ENCODE results near the gene ATP6V1B1. TPM values are rescaled to one million over a fixed set of nuclear protein-coding genes. Genes with fewer than 3 reads are reported as not detected.

Gene ATP6V1B1
- total RNA-seq, 1 donor from 2014 or later: not detected

DNA sequence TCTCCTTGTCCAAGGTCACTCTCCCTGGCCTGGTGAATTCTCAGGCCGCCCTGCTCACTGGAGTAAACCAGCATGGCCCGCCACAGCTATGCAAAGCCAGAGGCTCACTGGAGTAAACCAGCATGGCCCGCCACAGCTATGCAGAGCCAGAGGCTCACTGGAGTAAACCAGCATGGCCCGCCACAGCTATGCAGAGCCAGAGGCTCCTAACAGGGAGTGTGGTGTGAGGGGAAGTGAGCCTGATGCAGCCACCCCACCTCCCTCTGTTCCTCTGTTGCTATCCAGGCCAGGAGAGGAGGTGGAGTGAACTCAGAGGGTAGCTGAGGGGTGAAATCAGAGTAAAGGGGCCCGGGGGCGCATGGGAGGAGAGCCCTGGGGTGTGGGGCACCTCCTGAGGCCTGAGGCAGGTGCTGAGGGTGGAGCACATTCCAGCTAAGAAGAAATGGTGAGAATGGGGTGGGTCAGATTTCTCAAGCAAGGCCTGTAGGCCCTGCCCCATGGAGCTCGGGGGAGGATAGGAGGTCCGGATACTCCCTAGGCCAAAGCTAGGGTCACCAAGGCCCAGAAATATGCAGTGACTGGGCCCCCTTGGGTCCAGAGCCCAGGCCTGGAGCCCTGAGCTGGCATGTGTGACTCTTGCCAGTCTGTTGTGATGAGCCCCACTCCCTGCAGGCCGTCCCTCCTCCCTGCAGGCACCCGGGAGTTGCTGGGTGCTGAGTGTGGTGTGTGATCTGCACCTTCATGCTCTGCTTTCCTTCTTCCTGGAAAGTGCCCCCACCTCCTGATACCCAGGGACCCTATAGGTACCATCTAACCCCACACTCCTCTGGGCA lies 1.5 kb downstream of the ATP6V1B1 start:
- TF ChIP-seq, protein P1, sequence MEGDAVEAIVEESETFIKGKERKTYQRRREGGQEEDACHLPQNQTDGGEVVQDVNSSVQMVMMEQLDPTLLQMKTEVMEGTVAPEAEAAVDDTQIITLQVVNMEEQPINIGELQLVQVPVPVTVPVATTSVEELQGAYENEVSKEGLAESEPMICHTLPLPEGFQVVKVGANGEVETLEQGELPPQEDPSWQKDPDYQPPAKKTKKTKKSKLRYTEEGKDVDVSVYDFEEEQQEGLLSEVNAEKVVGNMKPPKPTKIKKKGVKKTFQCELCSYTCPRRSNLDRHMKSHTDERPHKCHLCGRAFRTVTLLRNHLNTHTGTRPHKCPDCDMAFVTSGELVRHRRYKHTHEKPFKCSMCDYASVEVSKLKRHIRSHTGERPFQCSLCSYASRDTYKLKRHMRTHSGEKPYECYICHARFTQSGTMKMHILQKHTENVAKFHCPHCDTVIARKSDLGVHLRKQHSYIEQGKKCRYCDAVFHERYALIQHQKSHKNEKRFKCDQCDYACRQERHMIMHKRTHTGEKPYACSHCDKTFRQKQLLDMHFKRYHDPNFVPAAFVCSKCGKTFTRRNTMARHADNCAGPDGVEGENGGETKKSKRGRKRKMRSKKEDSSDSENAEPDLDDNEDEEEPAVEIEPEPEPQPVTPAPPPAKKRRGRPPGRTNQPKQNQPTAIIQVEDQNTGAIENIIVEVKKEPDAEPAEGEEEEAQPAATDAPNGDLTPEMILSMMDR (IDR thresholded peaks at IDR 0.05; ENCODE audit: borderline replicate concordance): no peak
- intact Hi-C loops (cut with micrococcal nuclease): no loop called here

DNA sequence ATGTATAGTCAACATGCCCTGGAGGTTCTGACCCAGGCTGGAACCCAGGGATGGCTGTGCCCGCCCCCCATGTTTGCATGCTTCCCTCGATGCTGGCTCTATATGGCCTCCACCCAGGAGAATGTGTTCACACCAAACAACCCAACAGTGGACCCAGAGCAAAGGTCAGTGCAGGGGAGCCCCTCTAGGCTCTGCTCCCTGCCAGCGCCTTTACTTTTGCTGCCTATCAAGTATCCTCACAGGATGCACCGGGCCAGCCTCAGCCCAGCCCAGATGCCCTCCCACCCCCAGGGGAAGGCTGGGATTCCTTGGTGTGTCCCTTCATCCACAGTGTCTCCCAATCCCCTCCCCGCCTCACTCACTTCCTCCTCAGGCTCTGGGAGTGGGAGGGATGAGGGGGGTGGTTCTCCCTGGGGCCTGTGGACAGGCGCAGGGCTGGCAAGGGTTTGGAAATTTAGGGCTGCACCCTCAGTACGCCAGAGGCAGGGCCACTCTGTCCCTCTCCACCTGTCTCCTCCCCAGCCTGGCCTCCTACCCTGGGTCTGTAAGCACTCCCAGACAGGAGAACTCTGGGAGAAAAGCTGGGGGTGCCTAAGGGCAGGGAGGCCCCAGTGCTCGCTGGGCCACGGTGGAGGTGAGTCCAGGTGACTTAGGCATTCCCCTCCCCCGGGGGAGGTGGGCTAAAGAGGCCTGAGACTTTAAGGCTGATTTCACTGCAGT lies 2.3 kb downstream of the ATP6V1B1 start:
- Histone ChIP-seq H3K27me3 (ENCODE audit: low read depth) (peaks cover 52% of the 10 kb centered on the region), H3K4me3 (no peak overlapping the region), H3K4me1 (no peaks in the 10 kb centered on the region), H3K9me3 (replicated peaks) (no peaks in the 10 kb centered on the region), H3K36me3 (no peaks in the 10 kb centered on the region), H3K27ac (replicated peaks) (no peak overlapping the region)
- no peak for DNase-seq
- TF ChIP-seq, protein P1 (IDR thresholded peaks at IDR 0.05; ENCODE audit: borderline replicate concordance): no peak
- intact Hi-C loops (cut with micrococcal nuclease): no loop called here

More for the DNA sequence above, 1.5 kb downstream of the ATP6V1B1 start:
- H3K27me3 ChIP-seq (ENCODE audit: low read depth): peaks cover 60% of the 10 kb centered on the region
- H3K9me3 ChIP-seq (replicated peaks): no peaks in the 10 kb centered on the region
- no peak overlapping the region for H3K4me3 ChIP-seq
- H3K27ac ChIP-seq (replicated peaks): no peak overlapping the region
- no peak for DNase-seq
- no peaks in the 10 kb centered on the region for H3K4me1 ChIP-seq
- no peaks in the 10 kb centered on the region for H3K36me3 ChIP-seq

DNA sequence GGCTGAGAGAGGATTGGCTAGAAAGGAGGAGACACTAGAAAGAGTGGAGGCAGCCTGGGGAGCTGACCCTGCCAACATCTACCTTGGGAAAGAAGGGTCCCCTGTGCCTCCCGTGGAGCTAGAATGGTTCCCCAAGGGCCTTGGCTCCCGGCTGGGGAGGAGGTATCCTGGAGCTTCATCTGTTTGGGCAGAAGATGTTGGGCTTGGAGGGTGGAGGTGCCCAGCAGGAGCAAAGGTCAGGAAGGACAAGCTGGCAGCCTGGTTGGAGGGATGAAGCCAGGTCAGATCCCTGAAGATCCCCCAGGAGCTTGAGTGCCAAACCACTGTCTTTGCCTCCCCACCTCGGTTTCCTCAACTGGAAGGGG lies 2.9 kb downstream of the ATP6V1B1 start:
- peaks cover 52% of the 10 kb centered on the region for H3K27me3 ChIP-seq (ENCODE audit: low read depth)

DNA sequence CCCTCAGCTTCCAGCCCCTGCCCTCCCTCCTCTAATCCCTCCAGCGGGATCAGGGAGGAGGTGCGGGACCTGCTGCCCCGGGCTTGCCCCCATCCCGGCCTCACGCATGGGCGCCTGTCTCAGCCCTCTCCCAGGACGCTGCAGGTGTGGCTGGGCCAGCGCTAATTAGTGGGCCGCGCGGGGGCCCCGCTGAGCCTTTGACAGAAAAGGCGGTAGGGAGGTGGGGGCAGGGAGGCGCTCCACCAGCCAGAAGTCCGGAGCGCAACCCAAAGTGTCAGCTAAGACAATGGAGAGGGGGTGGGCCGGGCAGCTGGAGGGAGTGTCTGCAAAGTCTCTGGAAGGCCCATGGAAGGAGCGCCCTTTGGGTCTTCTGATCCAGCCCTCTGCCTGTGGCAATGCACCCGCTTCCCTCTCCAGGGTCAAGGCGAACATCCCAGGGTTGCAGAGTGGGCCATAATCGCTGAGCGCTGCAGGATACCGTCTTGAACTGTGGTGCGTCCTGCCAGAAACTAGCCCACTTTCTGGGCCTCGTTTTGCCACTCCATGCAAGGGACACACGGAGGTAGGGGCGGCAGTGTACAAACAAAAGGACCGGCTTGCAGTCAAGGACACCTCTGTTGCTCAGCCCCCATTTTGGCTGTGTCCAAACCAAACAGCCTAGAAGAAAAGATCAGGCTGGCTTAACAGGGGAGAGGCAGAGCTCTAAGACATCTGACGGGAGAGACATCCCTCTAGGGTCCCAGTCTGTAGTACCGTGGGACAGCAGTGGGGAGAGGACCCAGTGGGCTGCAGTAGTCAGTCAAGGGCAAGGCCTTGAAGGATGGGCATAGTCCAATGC lies 3.5 kb downstream of the ATP6V1B1 start:
- TF ChIP-seq, protein P1 (IDR thresholded peaks at IDR 0.05; ENCODE audit: borderline replicate concordance): no peak
- Histone ChIP-seq H3K9me3 (replicated peaks) (no peaks in the 10 kb centered on the region), H3K4me1 (no peaks in the 10 kb centered on the region), H3K27me3 (ENCODE audit: low read depth) (peaks cover 59% of the 10 kb centered on the region), H3K36me3 (no peaks in the 10 kb centered on the region), H3K27ac (replicated peaks) (no peak overlapping the region), H3K4me3 (no peak overlapping the region)
- DNase-seq: no peak
- intact Hi-C loops (cut with micrococcal nuclease): no loop called here

More for the DNA sequence above, 2.9 kb downstream of the ATP6V1B1 start:
- DNase-seq: no peak
- H3K36me3 ChIP-seq: no peaks in the 10 kb centered on the region
- intact Hi-C loops (cut with micrococcal nuclease): no loop called here
- TF ChIP-seq, protein P1 (IDR thresholded peaks at IDR 0.05; ENCODE audit: borderline replicate concordance): no peak
- H3K27ac ChIP-seq (replicated peaks): no peak overlapping the region
- H3K4me1 ChIP-seq: no peaks in the 10 kb centered on the region
- no peaks in the 10 kb centered on the region for H3K9me3 ChIP-seq (replicated peaks)
- no peak overlapping the region for H3K4me3 ChIP-seq

DNA sequence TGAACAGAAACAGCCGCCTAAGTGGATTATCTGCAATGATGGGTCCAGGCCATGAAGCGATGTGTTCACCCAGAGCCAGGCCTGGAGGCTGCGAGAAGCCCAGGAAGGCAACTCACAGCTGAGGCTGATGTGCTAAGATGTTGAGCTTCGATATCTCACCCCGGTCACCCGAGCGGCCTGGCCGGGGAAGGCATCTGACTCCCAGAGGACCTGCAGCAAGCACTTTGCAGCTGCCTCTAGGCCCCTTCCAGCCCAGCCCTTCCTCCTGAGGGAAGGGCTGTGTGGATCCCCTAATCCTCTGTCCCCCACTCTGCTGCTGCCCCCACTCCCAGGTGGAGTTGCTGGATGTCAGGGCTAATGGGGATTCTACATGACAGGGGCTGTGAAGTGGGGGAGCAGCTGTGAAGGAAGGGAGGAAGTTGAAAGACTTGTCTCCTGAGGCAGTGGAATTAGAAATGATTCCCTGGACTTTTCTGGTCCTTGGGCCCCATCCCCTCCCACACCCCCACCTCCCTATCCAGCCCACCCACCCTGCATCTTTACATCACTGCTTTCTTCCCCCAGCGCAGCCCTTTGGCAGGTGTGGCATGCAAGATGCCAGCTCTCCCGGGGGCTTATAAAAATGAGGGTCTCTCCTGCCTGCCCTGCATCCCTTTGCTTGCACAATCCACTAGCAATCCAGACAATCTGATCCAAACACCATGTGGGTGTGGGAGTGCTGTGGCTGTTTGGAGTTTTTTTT lies 4.3 kb downstream of the ATP6V1B1 start:
- TF ChIP-seq, protein P1 (IDR thresholded peaks at IDR 0.05; ENCODE audit: borderline replicate concordance): no peak
- DNase-seq: no peak
- Histone ChIP-seq H3K4me1 (no peaks in the 10 kb centered on the region), H3K27me3 (ENCODE audit: low read depth) (peaks cover 65% of the 10 kb centered on the region), H3K4me3 (no peak overlapping the region), H3K9me3 (replicated peaks) (no peaks in the 10 kb centered on the region), H3K36me3 (no peaks in the 10 kb centered on the region), H3K27ac (replicated peaks) (no peak overlapping the region)
- intact Hi-C loops (cut with micrococcal nuclease): no loop called here
